DND-41 (cell line): ENCODE results near the gene MYT1.

ENCODE experiments used
- ATAC-seq: fragments of 200-7000 bp; cut with Tn5 transposase; 3 replicates; pipeline ENCODE4 v1.9.1; 2021; ENCODE audit warnings: low read depth; ENCODE audit not compliant: insufficient read depth
- DNase-seq: peaks from one replicate; pipeline ENCODE4 v3.0.0-alpha.2; 2020
- H2AFZ ChIP-seq: 2 replicates; pipeline ENCODE4 v1.6.0; 2012; ENCODE audit warnings: low read depth, low read length
- H3K27ac ChIP-seq: 2 replicates; pipeline ENCODE4 v1.5.1; 2012; ENCODE audit warnings: low read length, inconsistent platforms
- H3K27me3 ChIP-seq: fragments of 200-600 bp; sonication (generic); 2 replicates; pipeline ENCODE4 v1.6.0; 2012; ENCODE audit warnings: low read length, mild to moderate bottlenecking, inconsistent platforms; ENCODE audit not compliant: insufficient read depth, poor library complexity
- H3K36me3 ChIP-seq: 2 replicates; pipeline ENCODE4 v1.5.1; 2012; ENCODE audit warnings: low read length, inconsistent platforms; ENCODE audit not compliant: insufficient read depth
- H3K4me1 ChIP-seq: 2 replicates; pipeline ENCODE4 v1.5.1; 2012; ENCODE audit warnings: mild to moderate bottlenecking, low read length; ENCODE audit not compliant: insufficient read depth
- H3K4me2 ChIP-seq: 2 replicates; pipeline ENCODE4 v1.6.0; 2012; ENCODE audit warnings: mild to moderate bottlenecking, moderate library complexity, low read length, inconsistent platforms; ENCODE audit not compliant: insufficient read depth
- H3K4me3 ChIP-seq, 2 experiments: fragments of 200-600 bp in 1 of 2; shearing (Covaris generic) in 1 of 2; 2 replicates each; pipeline ENCODE4 v1.5.1; 2012 to 2016; ENCODE audit warnings: inconsistent platforms in 2 of 2, low read length in 2 of 2, mild to moderate bottlenecking in 2 of 2, low read depth in 1 of 2, moderate library complexity in 1 of 2
- H3K79me2 ChIP-seq: 2 replicates; pipeline ENCODE4 v1.6.0; 2012; ENCODE audit warnings: low read length, inconsistent platforms; ENCODE audit not compliant: insufficient read depth
- H3K9ac ChIP-seq: 2 replicates; pipeline ENCODE4 v1.6.0; 2012; ENCODE audit warnings: low read depth, mild to moderate bottlenecking, inconsistent platforms, low read length, moderate library complexity
- H3K9me3 ChIP-seq: 2 replicates; pipeline ENCODE4 v1.5.1; 2012; ENCODE audit warnings: low read length, moderate library complexity, mild to moderate bottlenecking, inconsistent platforms; ENCODE audit not compliant: insufficient read depth, severe bottlenecking
- H4K20me1 ChIP-seq: 2 replicates; pipeline ENCODE4 v1.6.0; 2012; ENCODE audit warnings: low read length; ENCODE audit not compliant: insufficient read depth
- EZH2 ChIP-seq: IDR thresholded peaks from 3 replicates; pipeline ENCODE4 v1.6.1; 2012; ENCODE audit warnings: borderline replicate concordance, low read depth, mild to moderate bottlenecking, moderate library complexity, low read length, inconsistent platforms; ENCODE audit not compliant: severe bottlenecking
- TF ChIP-seq, protein P1 (sequence below): IDR thresholded peaks from 2 replicates; pipeline ENCODE4 v1.5.1; 2012; ENCODE audit warnings: borderline replicate concordance, low read length, moderate library complexity, mild to moderate bottlenecking; ENCODE audit not compliant: poor library complexity, severe bottlenecking; ENCODE audit errors: extremely low read depth

The MYT1 gene

DNA sequence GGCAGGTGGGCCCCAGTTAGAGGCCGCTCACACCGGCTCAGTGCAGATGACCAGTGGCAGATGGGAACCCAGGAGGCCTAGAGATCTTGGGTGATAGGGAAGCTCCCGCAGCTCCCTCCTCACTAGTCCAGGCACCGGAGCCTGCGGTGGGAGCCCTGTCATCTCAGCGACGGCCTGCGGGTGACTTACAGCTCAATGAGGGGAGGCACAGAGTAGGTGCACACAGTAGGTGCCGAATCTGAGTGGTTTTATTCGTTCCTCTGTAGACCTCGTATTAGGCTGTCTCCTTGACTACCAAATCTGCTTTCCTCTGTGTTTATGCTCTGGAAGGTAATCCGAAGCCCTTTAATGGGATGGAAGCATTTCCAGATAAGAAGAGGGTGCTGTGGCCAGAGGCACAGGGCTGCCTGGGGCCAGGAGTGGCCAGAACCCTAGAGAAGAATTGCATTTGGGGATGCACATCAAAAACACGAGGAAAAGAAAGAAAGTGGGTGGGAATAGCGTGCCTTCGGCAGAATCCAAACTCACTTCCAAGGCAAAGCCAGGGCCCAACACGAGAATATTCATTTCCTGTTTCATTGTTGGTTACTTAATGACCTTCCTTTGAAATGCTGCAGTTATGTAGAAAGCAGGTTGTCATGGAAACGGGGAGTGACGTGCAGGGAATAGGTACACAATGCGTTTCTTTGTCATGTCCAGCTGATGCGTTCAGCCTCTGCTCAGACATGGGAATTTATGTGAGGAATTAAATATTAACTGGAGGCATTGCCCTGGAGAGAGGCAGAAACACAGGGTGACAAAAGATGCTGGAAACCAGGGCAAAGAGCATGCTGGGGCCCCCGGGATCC lies 24.7 kb downstream of the MYT1 start:
- Histone ChIP-seq H4K20me1 (peaks cover 5% of the 10 kb centered on the region), H3K9ac (no peak overlapping the region), H3K27me3 (peaks cover 3% of the 10 kb centered on the region), H3K9me3 (peaks cover 7% of the 10 kb centered on the region), H3K79me2 (no peaks in the 10 kb centered on the region), H3K4me1 (no peaks in the 10 kb centered on the region), H2AFZ (no peak overlapping the region), H3K4me2 (no peak overlapping the region), H3K4me3 (no peak overlapping the region), H3K36me3 (no peaks in the 10 kb centered on the region), H3K27ac (no peak overlapping the region)
- TF ChIP-seq EZH2: no peak
- TF ChIP-seq, protein P1, sequence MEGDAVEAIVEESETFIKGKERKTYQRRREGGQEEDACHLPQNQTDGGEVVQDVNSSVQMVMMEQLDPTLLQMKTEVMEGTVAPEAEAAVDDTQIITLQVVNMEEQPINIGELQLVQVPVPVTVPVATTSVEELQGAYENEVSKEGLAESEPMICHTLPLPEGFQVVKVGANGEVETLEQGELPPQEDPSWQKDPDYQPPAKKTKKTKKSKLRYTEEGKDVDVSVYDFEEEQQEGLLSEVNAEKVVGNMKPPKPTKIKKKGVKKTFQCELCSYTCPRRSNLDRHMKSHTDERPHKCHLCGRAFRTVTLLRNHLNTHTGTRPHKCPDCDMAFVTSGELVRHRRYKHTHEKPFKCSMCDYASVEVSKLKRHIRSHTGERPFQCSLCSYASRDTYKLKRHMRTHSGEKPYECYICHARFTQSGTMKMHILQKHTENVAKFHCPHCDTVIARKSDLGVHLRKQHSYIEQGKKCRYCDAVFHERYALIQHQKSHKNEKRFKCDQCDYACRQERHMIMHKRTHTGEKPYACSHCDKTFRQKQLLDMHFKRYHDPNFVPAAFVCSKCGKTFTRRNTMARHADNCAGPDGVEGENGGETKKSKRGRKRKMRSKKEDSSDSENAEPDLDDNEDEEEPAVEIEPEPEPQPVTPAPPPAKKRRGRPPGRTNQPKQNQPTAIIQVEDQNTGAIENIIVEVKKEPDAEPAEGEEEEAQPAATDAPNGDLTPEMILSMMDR: no peak
- no peak for ATAC-seq
- DNase-seq: no peak

DNA sequence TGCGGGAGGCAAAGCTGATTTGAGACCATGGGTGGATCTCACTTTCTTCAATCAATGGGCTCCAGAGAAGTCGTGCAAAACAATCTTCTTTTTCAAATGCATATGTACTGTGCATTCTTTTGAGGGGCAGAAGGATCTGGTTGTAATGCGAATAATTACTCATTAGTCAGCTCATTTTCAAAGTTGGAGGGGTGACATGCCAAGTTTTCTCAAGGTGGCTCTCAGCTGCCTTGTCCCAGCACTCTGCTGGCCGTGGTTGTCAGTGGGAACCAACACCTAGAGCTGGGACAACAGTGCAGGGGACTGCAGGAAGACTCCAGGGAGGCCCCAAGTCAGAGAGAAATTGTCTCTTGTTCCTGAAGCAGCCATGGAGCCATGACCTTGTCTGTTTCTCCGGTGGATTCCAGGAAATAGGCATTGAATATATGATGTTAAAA lies 25.3 kb downstream of the MYT1 start:
- TF ChIP-seq EZH2: no peak
- TF ChIP-seq, protein P1: no peak
- Histone ChIP-seq H3K9me3 (peaks cover 7% of the 10 kb centered on the region), H3K4me3 (no peak overlapping the region), H3K27ac (no peak overlapping the region), H3K36me3 (no peaks in the 10 kb centered on the region), H2AFZ (no peak overlapping the region), H3K27me3 (peaks cover 3% of the 10 kb centered on the region), H4K20me1 (peaks cover 10% of the 10 kb centered on the region), H3K9ac (no peak overlapping the region), H3K4me2 (no peak overlapping the region), H3K4me1 (no peaks in the 10 kb centered on the region), H3K79me2 (no peaks in the 10 kb centered on the region)
- no peak for DNase-seq
- no peak for ATAC-seq

- ATAC-seq (no peak), DNase-seq (no peak)
- Histone ChIP-seq H3K79me2 (no peaks in the 10 kb centered on the region), H3K4me1 (no peaks in the 10 kb centered on the region), H4K20me1 (peaks cover 10% of the 10 kb centered on the region), H3K27me3 (peaks cover 3% of the 10 kb centered on the region), H2AFZ (no peak overlapping the region), H3K9me3 (peaks cover 7% of the 10 kb centered on the region), H3K36me3 (no peaks in the 10 kb centered on the region), H3K4me2 (no peak overlapping the region), H3K27ac (no peak overlapping the region), H3K4me3 (no peak overlapping the region), H3K9ac (no peak overlapping the region)
- TF ChIP-seq, protein P1: no peak
- TF ChIP-seq EZH2: no peak
Measured at GRCh38 chr20:64189986-64190385, 25.7 kb downstream of the MYT1 start.
